B cell (primary cell): Measurements from ENCODE around the gene ZNF830.

Source experiments
- EZH2 ChIP-seq: IDR thresholded peaks from 2 replicates; pipeline ENCODE4 v1.6.1; 2012; ENCODE audit warnings: borderline replicate concordance, low read depth, mild to moderate bottlenecking, moderate library complexity, low read length; ENCODE audit not compliant: insufficient read depth, poor library complexity, severe bottlenecking
- TF ChIP-seq, protein P1 (sequence below): fragments of 200-600 bp; IDR thresholded peaks from one replicate; pipeline ENCODE4 v1.8.0; 2022; ENCODE audit warnings: antibody characterized with exemption, mild to moderate bottlenecking

GRCh38 chr17:34926661-34927060 is 34.7 kb upstream of the ZNF830 start:
- TF ChIP-seq, protein P1, sequence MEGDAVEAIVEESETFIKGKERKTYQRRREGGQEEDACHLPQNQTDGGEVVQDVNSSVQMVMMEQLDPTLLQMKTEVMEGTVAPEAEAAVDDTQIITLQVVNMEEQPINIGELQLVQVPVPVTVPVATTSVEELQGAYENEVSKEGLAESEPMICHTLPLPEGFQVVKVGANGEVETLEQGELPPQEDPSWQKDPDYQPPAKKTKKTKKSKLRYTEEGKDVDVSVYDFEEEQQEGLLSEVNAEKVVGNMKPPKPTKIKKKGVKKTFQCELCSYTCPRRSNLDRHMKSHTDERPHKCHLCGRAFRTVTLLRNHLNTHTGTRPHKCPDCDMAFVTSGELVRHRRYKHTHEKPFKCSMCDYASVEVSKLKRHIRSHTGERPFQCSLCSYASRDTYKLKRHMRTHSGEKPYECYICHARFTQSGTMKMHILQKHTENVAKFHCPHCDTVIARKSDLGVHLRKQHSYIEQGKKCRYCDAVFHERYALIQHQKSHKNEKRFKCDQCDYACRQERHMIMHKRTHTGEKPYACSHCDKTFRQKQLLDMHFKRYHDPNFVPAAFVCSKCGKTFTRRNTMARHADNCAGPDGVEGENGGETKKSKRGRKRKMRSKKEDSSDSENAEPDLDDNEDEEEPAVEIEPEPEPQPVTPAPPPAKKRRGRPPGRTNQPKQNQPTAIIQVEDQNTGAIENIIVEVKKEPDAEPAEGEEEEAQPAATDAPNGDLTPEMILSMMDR: no peak
- TF ChIP-seq EZH2: no peak
